H1 (cell line): ENCODE measurements around the gene RAB31. TPM values are rescaled to one million over a fixed set of nuclear protein-coding genes. Genes with fewer than 3 reads are reported as not detected.

ENCODE experiments used
- CBX8 ChIP-seq: fragments of 300-800, 300-1000 bp; sonication (generic); IDR thresholded peaks from 2 replicates; pipeline ENCODE4 v1.7.1; 2016; ENCODE audit warnings: low read depth, low read length, borderline replicate concordance
- EGR1 ChIP-seq: IDR thresholded peaks from 2 replicates; pipeline ENCODE4 v1.6.1; 2011; ENCODE audit warnings: low read depth, low read length, borderline replicate concordance
- EP300 ChIP-seq, 2 experiments: IDR thresholded peaks; 1 replicate in 1 of 2; 2 replicates in 1 of 2; pipeline ENCODE4 v1.6.1; 2011 to 2012; ENCODE audit warnings: low read depth in 2 of 2, low read length in 2 of 2, mild to moderate bottlenecking in 2 of 2, borderline replicate concordance in 1 of 2, inconsistent platforms in 1 of 2, moderate library complexity in 1 of 2
- RAD21 ChIP-seq, 2 experiments: IDR thresholded peaks in 1 of 2; conservative IDR thresholded peaks in 1 of 2; 2 replicates each; pipeline ENCODE4 v1.6.1; 2011; ENCODE audit warnings: low read depth in 2 of 2, low read length in 2 of 2, improper control_type of control experiment in 1 of 2, inconsistent platforms in 1 of 2, mild to moderate bottlenecking in 1 of 2, moderate library complexity in 1 of 2
- SIRT6 ChIP-seq: IDR thresholded peaks from one replicate; pipeline ENCODE4 v1.7.1; 2012; ENCODE audit warnings: low read length, inconsistent platforms
- polyA plus RNA-seq, 7 experiments: library from polyadenylated mRNA; depleted of rRNA in 3 of 7; stranded (reverse) in 5 of 7; unstranded in 2 of 7; fragments of >200 nt in 5 of 7; fragments of 200-250 nt in 2 of 7; gene quantifications; 1 replicate in 5 of 7; 2 replicates in 1 of 7; 4 replicates in 1 of 7; pipeline versions ENCODE4 v1.2.1 to v1.2.3, GENCODE V29; 2011 to 2013; ENCODE audit warnings: missing spikeins in 2 of 7, mixed read lengths in 2 of 7
- total RNA-seq: library from RNA; stranded (reverse); fragmentation: NEBNext Ultra II Directional; extraction: Animal tissue kit (Norgen Biotek cat#: 25700); gene quantifications from 2 replicates; pipeline ENCODE4 v1.2.1, GENCODE V29; 2021
- TF ChIP-seq, protein P1 (sequence below): fragments of 300-600 bp; sonication (generic); IDR thresholded peaks from 2 replicates; pipeline ENCODE4 v1.7.1; 2012; ENCODE audit warnings: low read length, moderate library complexity, mild to moderate bottlenecking, inconsistent platforms; ENCODE audit not compliant: insufficient replicate concordance
- TF ChIP-seq, protein P2 (sequence below), 3 experiments: IDR thresholded peaks; 1 replicate in 2 of 3; 2 replicates in 1 of 3; pipeline versions ENCODE4 v1.5.1 to v1.6.1; 2011; ENCODE audit warnings: low read length in 3 of 3, mild to moderate bottlenecking in 3 of 3, inconsistent platforms in 2 of 3, low read depth in 1 of 3, moderate library complexity in 1 of 3; ENCODE audit not compliant: insufficient read depth in 1 of 3; ENCODE audit errors: control extremely low read depth in 1 of 3

RAB31 gene
- total and polyA plus RNA-seq, 2 of the 8 experiments (the other 6 are each of a cell fraction or from before 2014, with no cell fraction given): 15.2 to 40.9 TPM

DNA sequence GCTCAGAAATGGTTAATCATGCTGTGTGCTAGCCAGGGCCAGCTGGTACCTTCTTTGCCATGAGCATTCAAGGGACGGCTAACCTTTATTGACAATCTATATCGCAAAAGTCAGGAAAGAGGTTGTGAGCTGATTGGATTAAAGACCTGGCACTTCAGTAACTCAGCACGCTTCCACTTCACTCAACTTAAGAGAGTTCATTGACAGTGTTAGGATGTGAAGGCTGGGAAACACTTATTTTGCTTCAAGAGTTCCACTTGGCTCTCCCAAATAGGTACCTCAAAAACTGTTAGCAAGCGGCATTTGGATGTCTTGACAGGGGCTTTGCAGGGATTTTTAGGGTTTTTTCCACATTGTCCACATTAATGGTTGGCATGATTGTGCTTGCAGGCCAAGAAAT lies 152.6 kb downstream of the RAB31 start (continued):
- TF ChIP-seq, protein P1, sequence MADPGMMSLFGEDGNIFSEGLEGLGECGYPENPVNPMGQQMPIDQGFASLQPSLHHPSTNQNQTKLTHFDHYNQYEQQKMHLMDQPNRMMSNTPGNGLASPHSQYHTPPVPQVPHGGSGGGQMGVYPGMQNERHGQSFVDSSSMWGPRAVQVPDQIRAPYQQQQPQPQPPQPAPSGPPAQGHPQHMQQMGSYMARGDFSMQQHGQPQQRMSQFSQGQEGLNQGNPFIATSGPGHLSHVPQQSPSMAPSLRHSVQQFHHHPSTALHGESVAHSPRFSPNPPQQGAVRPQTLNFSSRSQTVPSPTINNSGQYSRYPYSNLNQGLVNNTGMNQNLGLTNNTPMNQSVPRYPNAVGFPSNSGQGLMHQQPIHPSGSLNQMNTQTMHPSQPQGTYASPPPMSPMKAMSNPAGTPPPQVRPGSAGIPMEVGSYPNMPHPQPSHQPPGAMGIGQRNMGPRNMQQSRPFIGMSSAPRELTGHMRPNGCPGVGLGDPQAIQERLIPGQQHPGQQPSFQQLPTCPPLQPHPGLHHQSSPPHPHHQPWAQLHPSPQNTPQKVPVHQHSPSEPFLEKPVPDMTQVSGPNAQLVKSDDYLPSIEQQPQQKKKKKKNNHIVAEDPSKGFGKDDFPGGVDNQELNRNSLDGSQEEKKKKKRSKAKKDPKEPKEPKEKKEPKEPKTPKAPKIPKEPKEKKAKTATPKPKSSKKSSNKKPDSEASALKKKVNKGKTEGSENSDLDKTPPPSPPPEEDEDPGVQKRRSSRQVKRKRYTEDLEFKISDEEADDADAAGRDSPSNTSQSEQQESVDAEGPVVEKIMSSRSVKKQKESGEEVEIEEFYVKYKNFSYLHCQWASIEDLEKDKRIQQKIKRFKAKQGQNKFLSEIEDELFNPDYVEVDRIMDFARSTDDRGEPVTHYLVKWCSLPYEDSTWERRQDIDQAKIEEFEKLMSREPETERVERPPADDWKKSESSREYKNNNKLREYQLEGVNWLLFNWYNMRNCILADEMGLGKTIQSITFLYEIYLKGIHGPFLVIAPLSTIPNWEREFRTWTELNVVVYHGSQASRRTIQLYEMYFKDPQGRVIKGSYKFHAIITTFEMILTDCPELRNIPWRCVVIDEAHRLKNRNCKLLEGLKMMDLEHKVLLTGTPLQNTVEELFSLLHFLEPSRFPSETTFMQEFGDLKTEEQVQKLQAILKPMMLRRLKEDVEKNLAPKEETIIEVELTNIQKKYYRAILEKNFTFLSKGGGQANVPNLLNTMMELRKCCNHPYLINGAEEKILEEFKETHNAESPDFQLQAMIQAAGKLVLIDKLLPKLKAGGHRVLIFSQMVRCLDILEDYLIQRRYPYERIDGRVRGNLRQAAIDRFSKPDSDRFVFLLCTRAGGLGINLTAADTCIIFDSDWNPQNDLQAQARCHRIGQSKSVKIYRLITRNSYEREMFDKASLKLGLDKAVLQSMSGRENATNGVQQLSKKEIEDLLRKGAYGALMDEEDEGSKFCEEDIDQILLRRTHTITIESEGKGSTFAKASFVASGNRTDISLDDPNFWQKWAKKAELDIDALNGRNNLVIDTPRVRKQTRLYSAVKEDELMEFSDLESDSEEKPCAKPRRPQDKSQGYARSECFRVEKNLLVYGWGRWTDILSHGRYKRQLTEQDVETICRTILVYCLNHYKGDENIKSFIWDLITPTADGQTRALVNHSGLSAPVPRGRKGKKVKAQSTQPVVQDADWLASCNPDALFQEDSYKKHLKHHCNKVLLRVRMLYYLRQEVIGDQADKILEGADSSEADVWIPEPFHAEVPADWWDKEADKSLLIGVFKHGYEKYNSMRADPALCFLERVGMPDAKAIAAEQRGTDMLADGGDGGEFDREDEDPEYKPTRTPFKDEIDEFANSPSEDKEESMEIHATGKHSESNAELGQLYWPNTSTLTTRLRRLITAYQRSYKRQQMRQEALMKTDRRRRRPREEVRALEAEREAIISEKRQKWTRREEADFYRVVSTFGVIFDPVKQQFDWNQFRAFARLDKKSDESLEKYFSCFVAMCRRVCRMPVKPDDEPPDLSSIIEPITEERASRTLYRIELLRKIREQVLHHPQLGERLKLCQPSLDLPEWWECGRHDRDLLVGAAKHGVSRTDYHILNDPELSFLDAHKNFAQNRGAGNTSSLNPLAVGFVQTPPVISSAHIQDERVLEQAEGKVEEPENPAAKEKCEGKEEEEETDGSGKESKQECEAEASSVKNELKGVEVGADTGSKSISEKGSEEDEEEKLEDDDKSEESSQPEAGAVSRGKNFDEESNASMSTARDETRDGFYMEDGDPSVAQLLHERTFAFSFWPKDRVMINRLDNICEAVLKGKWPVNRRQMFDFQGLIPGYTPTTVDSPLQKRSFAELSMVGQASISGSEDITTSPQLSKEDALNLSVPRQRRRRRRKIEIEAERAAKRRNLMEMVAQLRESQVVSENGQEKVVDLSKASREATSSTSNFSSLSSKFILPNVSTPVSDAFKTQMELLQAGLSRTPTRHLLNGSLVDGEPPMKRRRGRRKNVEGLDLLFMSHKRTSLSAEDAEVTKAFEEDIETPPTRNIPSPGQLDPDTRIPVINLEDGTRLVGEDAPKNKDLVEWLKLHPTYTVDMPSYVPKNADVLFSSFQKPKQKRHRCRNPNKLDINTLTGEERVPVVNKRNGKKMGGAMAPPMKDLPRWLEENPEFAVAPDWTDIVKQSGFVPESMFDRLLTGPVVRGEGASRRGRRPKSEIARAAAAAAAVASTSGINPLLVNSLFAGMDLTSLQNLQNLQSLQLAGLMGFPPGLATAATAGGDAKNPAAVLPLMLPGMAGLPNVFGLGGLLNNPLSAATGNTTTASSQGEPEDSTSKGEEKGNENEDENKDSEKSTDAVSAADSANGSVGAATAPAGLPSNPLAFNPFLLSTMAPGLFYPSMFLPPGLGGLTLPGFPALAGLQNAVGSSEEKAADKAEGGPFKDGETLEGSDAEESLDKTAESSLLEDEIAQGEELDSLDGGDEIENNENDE: no peak
- no peak for TF ChIP-seq RAD21 (IDR thresholded peaks at IDR 0.05 in 1 of 2, conservative IDR thresholded peaks at IDR 0.05 in 1 of 2; ENCODE audit: low read depth in 2 of 2, low read length in 2 of 2)
- TF ChIP-seq, protein P2, sequence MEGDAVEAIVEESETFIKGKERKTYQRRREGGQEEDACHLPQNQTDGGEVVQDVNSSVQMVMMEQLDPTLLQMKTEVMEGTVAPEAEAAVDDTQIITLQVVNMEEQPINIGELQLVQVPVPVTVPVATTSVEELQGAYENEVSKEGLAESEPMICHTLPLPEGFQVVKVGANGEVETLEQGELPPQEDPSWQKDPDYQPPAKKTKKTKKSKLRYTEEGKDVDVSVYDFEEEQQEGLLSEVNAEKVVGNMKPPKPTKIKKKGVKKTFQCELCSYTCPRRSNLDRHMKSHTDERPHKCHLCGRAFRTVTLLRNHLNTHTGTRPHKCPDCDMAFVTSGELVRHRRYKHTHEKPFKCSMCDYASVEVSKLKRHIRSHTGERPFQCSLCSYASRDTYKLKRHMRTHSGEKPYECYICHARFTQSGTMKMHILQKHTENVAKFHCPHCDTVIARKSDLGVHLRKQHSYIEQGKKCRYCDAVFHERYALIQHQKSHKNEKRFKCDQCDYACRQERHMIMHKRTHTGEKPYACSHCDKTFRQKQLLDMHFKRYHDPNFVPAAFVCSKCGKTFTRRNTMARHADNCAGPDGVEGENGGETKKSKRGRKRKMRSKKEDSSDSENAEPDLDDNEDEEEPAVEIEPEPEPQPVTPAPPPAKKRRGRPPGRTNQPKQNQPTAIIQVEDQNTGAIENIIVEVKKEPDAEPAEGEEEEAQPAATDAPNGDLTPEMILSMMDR (IDR thresholded peaks at IDR 0.05; ENCODE audit: control extremely low read depth in 1 of 3, insufficient read depth in 1 of 3, low read depth in 1 of 3, low read length in 3 of 3): no peak
- TF ChIP-seq EGR1: no peak
- no peak for TF ChIP-seq SIRT6
- TF ChIP-seq EP300 (IDR thresholded peaks at IDR 0.05; ENCODE audit: borderline replicate concordance in 1 of 2, low read depth in 2 of 2, low read length in 2 of 2): no peak
- TF ChIP-seq CBX8: no peak
